SK-N-SH (cell line): ENCODE data around the gene TENT4A. TPM values are rescaled to one million over a fixed set of nuclear protein-coding genes. Genes with fewer than 3 reads are reported as not detected.

ENCODE experiments used
- CTCF ChIA-PET: fragments of 300-600, 350-600 bp; formaldehyde crosslinking; extraction: SDS; loops from one replicate; lab custom pipeline; 2021; lab: Yijun Ruan, JAX
- POLR2A ChIA-PET: fragments of 350-600 bp; sonication (Branson Sonifier 250); formaldehyde crosslinking; extraction: SDS; loops from one replicate; lab custom pipeline; 2020; ENCODE audit warnings: antibody characterized with exemption, inconsistent platforms; lab: Yijun Ruan, JAX
- DNase-seq: peaks from one replicate; pipeline ENCODE4 v3.0.0; 2012
- H2AFZ ChIP-seq: fragments of 200-600 bp; sonication (generic); 2 replicates; pipeline ENCODE4 v1.8.1; 2016; ENCODE audit warnings: antibody characterized with exemption, mild to moderate bottlenecking, low read depth
- H3F3A ChIP-seq: fragments of 200-600 bp; sonication (generic); replicated peaks from 2 replicates; pipeline ENCODE3; 2016; ENCODE audit warnings: antibody characterized with exemption, mild to moderate bottlenecking; ENCODE audit not compliant: insufficient read depth
- H3K27ac ChIP-seq, 2 experiments: fragments of 200-500 bp in 1 of 2; fragments of 200-600 bp in 1 of 2; sonication (Bioruptor generic) in 1 of 2; sonication (generic), shearing (Covaris generic) in 1 of 2; 2 replicates each; pipeline versions ENCODE4 v1.5.1 to v1.6.1; 2014 to 2016; ENCODE audit warnings: low read depth in 2 of 2, inconsistent platforms in 1 of 2, low read length in 1 of 2, mild to moderate bottlenecking in 1 of 2, mixed read lengths in 1 of 2
- H3K27me3 ChIP-seq: fragments of 200-600 bp; sonication (generic), shearing (Covaris generic); 2 replicates; pipeline ENCODE4 v1.6.1; 2016; ENCODE audit warnings: mixed run types; ENCODE audit not compliant: insufficient read depth
- H3K36me3 ChIP-seq, 2 experiments: fragments of 200-500 bp in 1 of 2; fragments of 200-600 bp in 1 of 2; sonication (Bioruptor generic) in 1 of 2; sonication (generic) in 1 of 2; replicated peaks in 1 of 2; 2 replicates each; pipeline versions ENCODE3 to v1.5.1; 2014 to 2016; ENCODE audit warnings: low read length in 1 of 2, mild to moderate bottlenecking in 1 of 2; ENCODE audit not compliant: insufficient read depth in 2 of 2, control insufficient read depth in 1 of 2
- H3K4me1 ChIP-seq, 2 experiments: fragments of 200-500 bp in 1 of 2; fragments of 200-600 bp in 1 of 2; sonication (Bioruptor generic) in 1 of 2; sonication (generic), shearing (Covaris generic) in 1 of 2; 2 replicates each; pipeline versions ENCODE4 v1.5.1 to v1.6.1; 2014 to 2016; ENCODE audit warnings: low read depth in 1 of 2, low read length in 1 of 2, mixed run types in 1 of 2; ENCODE audit not compliant: insufficient read depth in 2 of 2, control insufficient read depth in 1 of 2
- H3K4me2 ChIP-seq: fragments of 200-600 bp; sonication (generic), shearing (Covaris generic); 2 replicates; pipeline ENCODE4 v1.6.1; 2017; ENCODE audit warnings: mixed run types
- H3K4me3 ChIP-seq, 2 experiments: fragments of 200-500 bp in 1 of 2; fragments of 200-600 bp in 1 of 2; sonication (Bioruptor generic) in 1 of 2; sonication (generic), shearing (Covaris generic) in 1 of 2; 2 replicates each; pipeline versions ENCODE4 v1.5.1 to v1.8.1; 2014 to 2016; ENCODE audit warnings: low read depth in 2 of 2, inconsistent platforms in 1 of 2, low read length in 1 of 2, mild to moderate bottlenecking in 1 of 2, mixed read lengths in 1 of 2, moderate library complexity in 1 of 2
- H3K79me2 ChIP-seq: fragments of 200-600 bp; sonication (generic); 2 replicates; pipeline ENCODE4 v1.8.1; 2017; ENCODE audit warnings: mild to moderate bottlenecking; ENCODE audit not compliant: insufficient read depth
- H3K9ac ChIP-seq: fragments of 200-600 bp; sonication (generic); 2 replicates; pipeline ENCODE4 v1.6.1; 2017; ENCODE audit warnings: mixed run types
- H3K9me2 ChIP-seq: fragments of 200-600 bp; sonication (generic); 2 replicates; pipeline ENCODE4 v1.6.1; 2017; ENCODE audit warnings: mixed run types
- H3K9me3 ChIP-seq: fragments of 200-600 bp; sonication (generic); 2 replicates; pipeline ENCODE4 v1.6.1; 2017; ENCODE audit warnings: mixed run types, mild to moderate bottlenecking, moderate library complexity
- H4K20me1 ChIP-seq: fragments of 200-600 bp; sonication (generic); 2 replicates; pipeline ENCODE4 v1.6.1; 2017; ENCODE audit warnings: mild to moderate bottlenecking, mixed run types; ENCODE audit not compliant: insufficient read depth
- CHD2 ChIP-seq: fragments of 150-350 bp; IDR thresholded peaks from 2 replicates; pipeline ENCODE4 v1.6.1; 2018; ENCODE audit warnings: low read length; ENCODE audit not compliant: partially characterized antibody
- EP300 ChIP-seq, 2 experiments: IDR thresholded peaks; 2 replicates each; pipeline versions ENCODE4 v1.4.0 to v1.6.1; 2012; ENCODE audit warnings: borderline replicate concordance in 1 of 2, low read depth in 1 of 2, low read length in 1 of 2
- EZH2phosphoT487 ChIP-seq: fragments of 200-600 bp; sonication (generic); IDR thresholded peaks from 2 replicates; pipeline ENCODE4 v1.6.1; 2017; ENCODE audit warnings: low read depth, mixed run types, mild to moderate bottlenecking, antibody characterized with exemption, moderate library complexity, borderline replicate concordance
- FOXM1 ChIP-seq: IDR thresholded peaks from 2 replicates; pipeline ENCODE4 v1.4.0; 2012; ENCODE audit warnings: low read depth, mild to moderate bottlenecking
- GABPA ChIP-seq: IDR thresholded peaks from 2 replicates; pipeline ENCODE4 v1.4.0; 2012; ENCODE audit warnings: low read depth, mild to moderate bottlenecking
- JUND ChIP-seq: IDR thresholded peaks from 2 replicates; pipeline ENCODE4 v1.4.0; 2012
- MEF2A ChIP-seq: IDR thresholded peaks from 2 replicates; pipeline ENCODE4 v1.4.0; 2012; ENCODE audit warnings: low read depth, borderline replicate concordance
- PBX3 ChIP-seq: IDR thresholded peaks from 2 replicates; pipeline ENCODE4; 2012
- RFX5 ChIP-seq: IDR thresholded peaks from 2 replicates; pipeline ENCODE4 v1.6.1; 2012; ENCODE audit warnings: mild to moderate bottlenecking, improper control_type of control experiment, low read length
- SMC3 ChIP-seq: IDR thresholded peaks from 2 replicates; pipeline ENCODE4 v1.6.1; 2012; ENCODE audit warnings: low read depth, low read length, improper control_type of control experiment
- TCF12 ChIP-seq: IDR thresholded peaks from 2 replicates; pipeline ENCODE4 v1.4.0; 2012
- TEAD4 ChIP-seq: IDR thresholded peaks from 2 replicates; pipeline ENCODE4 v1.4.0; 2012; ENCODE audit warnings: mild to moderate bottlenecking, borderline replicate concordance; ENCODE audit not compliant: insufficient read depth
- USF1 ChIP-seq: IDR thresholded peaks from 2 replicates; pipeline ENCODE4 v1.4.0; 2012; ENCODE audit warnings: low read depth, borderline replicate concordance
- WGBS: methylation state at CpG from one replicate; pipeline ENCODE4 v1.1.6; 2017; ENCODE audit warnings: low lambda C conversion rate; 5-methylcytosine and 5-hydroxymethylcytosine counted together
- polyA plus RNA-seq, 3 experiments: library from polyadenylated mRNA; depleted of rRNA; stranded (reverse); fragments of >200 nt; gene quantifications; 2 replicates each; pipeline ENCODE4 v1.2.3, GENCODE V29; 2012

TENT4A gene
- polyA plus RNA-seq, 1 of the 3 experiments (the other 2 are of a cell fraction): 6.0 TPM

DNA sequence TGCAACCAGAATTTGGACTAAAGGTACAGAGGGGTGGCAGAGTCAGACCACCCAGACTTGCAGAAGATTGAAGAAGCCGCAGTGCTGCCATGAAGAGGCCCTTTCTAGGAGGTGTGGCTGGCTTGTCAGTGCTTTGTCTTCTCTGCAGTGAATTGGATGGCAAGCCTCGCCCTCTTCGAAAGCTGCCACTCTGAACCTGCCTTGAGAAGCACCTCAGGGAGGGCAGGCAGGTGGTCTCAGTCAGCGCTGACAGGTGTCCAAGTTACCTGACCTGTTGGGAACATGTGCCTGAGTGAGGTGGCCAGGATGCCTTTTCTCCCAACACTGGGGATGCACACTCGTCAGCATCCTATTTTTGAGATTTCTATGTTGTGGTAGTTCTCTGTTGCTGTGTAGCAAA is 6.2 kb downstream of the TENT4A start:
- POLR2A ChIA-PET: no interaction called here
- peaks cover 4 to 11% of the 10 kb centered on the region in 2 experiments for H3K36me3 ChIP-seq
- no peak overlapping the region for H3K27ac ChIP-seq
- 98% methylated on average over 4 of the region's 5 CpGs for WGBS
- H3F3A ChIP-seq: no peaks in the 10 kb centered on the region
- peaks cover 44 to 67% of the 10 kb centered on the region in 2 experiments for H3K4me1 ChIP-seq
- H3K79me2 ChIP-seq: peaks cover 100% of the 10 kb centered on the region
- no peaks in the 10 kb centered on the region for H3K9me3 ChIP-seq
- no peak overlapping the region for H3K4me2 ChIP-seq
- peaks cover 98% of the 10 kb centered on the region for H4K20me1 ChIP-seq
- H3K27me3 ChIP-seq: no peaks in the 10 kb centered on the region
- H2AFZ ChIP-seq: no peak overlapping the region
- no peak overlapping the region for H3K4me3 ChIP-seq
- DNase-seq: no peak
- no peaks in the 10 kb centered on the region for H3K9me2 ChIP-seq
- no peak for TF ChIP-seq EZH2phosphoT487
- CTCF ChIA-PET: interaction anchor here (1.1 kb wide), 1 partner anchor 26 kb away, joined by 3 read pairs; no protein-coding TSS in a partner anchor
- no peak overlapping the region for H3K9ac ChIP-seq

- H3K4me2 ChIP-seq: no peak overlapping the region
- no peak for TF ChIP-seq TEAD4
- no peak for TF ChIP-seq USF1
- TF ChIP-seq FOXM1: no peak
- TF ChIP-seq PBX3: no peak
- no peak for TF ChIP-seq CHD2
- no peak for TF ChIP-seq GABPA
- TF ChIP-seq EP300 (IDR thresholded peaks at IDR 0.05; ENCODE audit: borderline replicate concordance in 1 of 2, low read depth in 1 of 2, low read length in 1 of 2): no peak
- TF ChIP-seq RFX5: no peak
- no peak for TF ChIP-seq JUND
- no peak for TF ChIP-seq MEF2A
- no peak for TF ChIP-seq EZH2phosphoT487
- TF ChIP-seq TCF12: no peak
- TF ChIP-seq SMC3: no peak
- H3K9ac ChIP-seq: no peak overlapping the region
- no peaks in the 10 kb centered on the region for H3K9me2 ChIP-seq
- H3K27ac ChIP-seq: no peak overlapping the region
- 95% methylated on average over 5 of the region's 5 CpGs for WGBS
- peaks cover 99% of the 10 kb centered on the region for H4K20me1 ChIP-seq
- H3K4me3 ChIP-seq: no peak overlapping the region
- no peaks in the 10 kb centered on the region for H3K9me3 ChIP-seq
- H2AFZ ChIP-seq: no peak overlapping the region
- H3K79me2 ChIP-seq: peaks cover 100% of the 10 kb centered on the region
- POLR2A ChIA-PET: no interaction called here
- peaks cover 45 to 66% of the 10 kb centered on the region in 2 experiments for H3K4me1 ChIP-seq
- H3F3A ChIP-seq: no peaks in the 10 kb centered on the region
- peaks cover 4 to 11% of the 10 kb centered on the region in 2 experiments for H3K36me3 ChIP-seq
- CTCF ChIA-PET: interaction anchor here (0.6 to 1.1 kb wide), 2 partner anchors 25 to 88 kb away, joined by 3 read pairs; no protein-coding TSS in a partner anchor
- DNase-seq: no peak
- H3K27me3 ChIP-seq: no peaks in the 10 kb centered on the region
These were observed 6.8 kb downstream of the TENT4A start for GRCh38 chr5:6719896-6720560.
